Activated CD4-positive, alpha-beta T cell treated with anti-CD3 and anti-CD28 coated beads for 36 hours (primary cell): Measurements from ENCODE around the gene RAB1B. TPM values are rescaled to one million over a fixed set of nuclear protein-coding genes. Genes with fewer than 3 reads are reported as not detected.

Experiments
- ATAC-seq: fragments of 200-7000 bp; cut with Tn5 transposase; one replicate; pipeline ENCODE4 v1.10.0; 2021; ENCODE audit warnings: mild to moderate bottlenecking, moderate library complexity
- CTCF ChIA-PET: fragments of 350-600 bp; sonication (Branson Sonifier 250); formaldehyde crosslinking; loops from one replicate; lab custom pipeline; 2021; ENCODE audit warnings: antibody characterized with exemption; lab: Charles Lee
- POLR2A ChIA-PET: fragments of 350-600 bp; sonication (Branson Sonifier 250); formaldehyde crosslinking; loops from one replicate; lab custom pipeline; 2021; ENCODE audit warnings: antibody characterized with exemption, inconsistent platforms; lab: Charles Lee
- DNase-seq: peaks from one replicate; pipeline ENCODE4 v3.0.0-alpha.2; 2020
- H3K27ac Mint-ChIP-seq: one replicate; pipeline ENCODE4 v1.8.0; 2021; ENCODE audit warnings: mixed read lengths
- H3K27me3 Mint-ChIP-seq: one replicate; pipeline ENCODE4 v1.8.0; 2021; ENCODE audit warnings: mixed read lengths
- H3K36me3 Mint-ChIP-seq: one replicate; pipeline ENCODE4 v1.8.0; 2021; ENCODE audit warnings: low read depth, mixed read lengths
- H3K4me1 Mint-ChIP-seq: one replicate; pipeline ENCODE4 v1.8.0; 2021; ENCODE audit warnings: mixed read lengths
- H3K4me3 Mint-ChIP-seq: one replicate; pipeline ENCODE4 v1.8.0; 2021; ENCODE audit warnings: mild to moderate bottlenecking, moderate library complexity, mixed read lengths
- H3K9me3 Mint-ChIP-seq: one replicate; pipeline ENCODE4 v1.8.0; 2021; ENCODE audit warnings: low read depth, mixed read lengths
- intact Hi-C, 2 experiments: fragments of 100-400 bp; cut with DNase I in 1 of 2; cut with micrococcal nuclease in 1 of 2; formaldehyde crosslinking; loops; one replicate each; pipeline versions ENCODE4 v1.14.2 to v1.15.1; 2022 to 2024; cut with DNase I, micrococcal nuclease
- total RNA-seq, 2 experiments: library from RNA; stranded (reverse); gene quantifications; one replicate each; pipeline ENCODE4 v1.2.3, GENCODE V29; 2021

The RAB1B gene
- total RNA-seq, 2 experiments from 2014 or later: 114 to 147 TPM

GRCh38 chr11:66226101-66226500 is 42.3 kb upstream of the RAB1B start:
- CTCF ChIA-PET: interaction anchor here (1.5 kb wide), 1 partner anchor 56 kb away, joined by 9 read pairs; no protein-coding TSS in a partner anchor
- H3K4me3 Mint-ChIP-seq: no peak overlapping the region
- no peaks in the 10 kb centered on the region for H3K27me3 Mint-ChIP-seq
- intact Hi-C loops: no loop called here
- POLR2A ChIA-PET: no interaction called here
- DNase-seq: no peak
- H3K36me3 Mint-ChIP-seq: peaks cover 23% of the 10 kb centered on the region
- no peak for ATAC-seq
- H3K27ac Mint-ChIP-seq: peak overlapping the region; percentile 9
- H3K9me3 Mint-ChIP-seq: no peaks in the 10 kb centered on the region
- H3K4me1 Mint-ChIP-seq: peaks cover 18% of the 10 kb centered on the region

- H3K27ac Mint-ChIP-seq: no peak overlapping the region
Observed at GRCh38 chr11:66227700-66228099, 40.7 kb upstream of the RAB1B start.

GRCh38 chr11:66228521-66228920 is 39.9 kb upstream of the RAB1B start:
- no peak overlapping the region for H3K27ac Mint-ChIP-seq
- H3K4me3 Mint-ChIP-seq: no peak overlapping the region
- intact Hi-C loops: no loop called here
- ATAC-seq (no peak), DNase-seq (no peak)
- peaks cover 28% of the 10 kb centered on the region for H3K36me3 Mint-ChIP-seq
- CTCF ChIA-PET: no interaction called here
- H3K4me1 Mint-ChIP-seq: peaks cover 4% of the 10 kb centered on the region
- no peaks in the 10 kb centered on the region for H3K27me3 Mint-ChIP-seq
- no peaks in the 10 kb centered on the region for H3K9me3 Mint-ChIP-seq
- POLR2A ChIA-PET: no interaction called here

More at GRCh38 chr11:66227700-66228099, 40.7 kb upstream of the RAB1B start:
- intact Hi-C loops: no loop called here
- ChIA-PET CTCF (interaction anchor here (1.1 kb wide), 1 partner anchor 13 kb away, joined by 5 read pairs; no protein-coding TSS in a partner anchor), POLR2A (interaction anchor here (0.6 kb wide), 1 partner anchor 99 kb away, joined by 4 read pairs; no protein-coding TSS in a partner anchor)
- ATAC-seq (no peak), DNase-seq (no peak)
- Mint-ChIP-seq H3K4me1 (peaks cover 5% of the 10 kb centered on the region), H3K27me3 (no peaks in the 10 kb centered on the region), H3K9me3 (no peaks in the 10 kb centered on the region), H3K4me3 (no peak overlapping the region), H3K36me3 (peaks cover 21% of the 10 kb centered on the region)

GRCh38 chr11:66230156-66230555 is 38.3 kb upstream of the RAB1B start:
- H3K9me3 Mint-ChIP-seq: no peaks in the 10 kb centered on the region
- intact Hi-C loops: no loop called here

GRCh38 chr11:66230978-66231377 is 37.5 kb upstream of the RAB1B start:
- no peak overlapping the region for H3K27ac Mint-ChIP-seq
- H3K36me3 Mint-ChIP-seq: peaks cover 37% of the 10 kb centered on the region
- ChIA-PET CTCF (interaction anchor here (0.6 kb wide), 1 partner anchor 104 kb away, joined by 3 read pairs; no protein-coding TSS in a partner anchor), POLR2A (no interaction called here)
- no peaks in the 10 kb centered on the region for H3K27me3 Mint-ChIP-seq
- intact Hi-C loops: no loop called here
- H3K4me3 Mint-ChIP-seq: no peak overlapping the region
- peaks cover 3% of the 10 kb centered on the region for H3K4me1 Mint-ChIP-seq
- ATAC-seq (no peak), DNase-seq (no peak)
- no peaks in the 10 kb centered on the region for H3K9me3 Mint-ChIP-seq

More at GRCh38 chr11:66230156-66230555, 38.3 kb upstream of the RAB1B start:
- DNase-seq: no peak
- ATAC-seq: no peak
- Mint-ChIP-seq H3K27me3 (no peaks in the 10 kb centered on the region), H3K4me1 (peaks cover 4% of the 10 kb centered on the region), H3K36me3 (peaks cover 37% of the 10 kb centered on the region), H3K4me3 (no peak overlapping the region), H3K27ac (no peak overlapping the region)
- CTCF ChIA-PET: interaction anchor here (0.7 kb wide), 1 partner anchor 228 kb away, joined by 3 read pairs; the partner anchor contains the start of gene BANF1
- POLR2A ChIA-PET: interaction anchor here (0.6 kb wide), 1 partner anchor 1340 kb away, joined by 3 read pairs; no protein-coding TSS in a partner anchor

GRCh38 chr11:66231561-66231960 is 36.9 kb upstream of the RAB1B start:
- Mint-ChIP-seq H3K27me3 (no peaks in the 10 kb centered on the region), H3K27ac (peak overlapping the region; percentile 2), H3K9me3 (no peaks in the 10 kb centered on the region), H3K4me3 (no peak overlapping the region), H3K36me3 (peaks cover 37% of the 10 kb centered on the region), H3K4me1 (no peaks in the 10 kb centered on the region)
- POLR2A ChIA-PET: no interaction called here
- ATAC-seq: no peak
- no peak for DNase-seq
- intact Hi-C loops: no loop called here
- CTCF ChIA-PET: interaction anchor here (0.6 kb wide), 1 partner anchor 105 kb away, joined by 3 read pairs; no protein-coding TSS in a partner anchor

- Mint-ChIP-seq H3K27ac (peak overlapping the region; percentile 29), H3K27me3 (no peaks in the 10 kb centered on the region), H3K9me3 (no peaks in the 10 kb centered on the region), H3K36me3 (peaks cover 37% of the 10 kb centered on the region), H3K4me3 (no peak overlapping the region), H3K4me1 (no peaks in the 10 kb centered on the region)
- ATAC-seq (no peak), DNase-seq (no peak)
- CTCF ChIA-PET: no interaction called here
- POLR2A ChIA-PET: no interaction called here
- intact Hi-C loops: no loop called here
Observed at GRCh38 chr11:66232769-66233168, 35.7 kb upstream of the RAB1B start.

- no peak overlapping the region for H3K27ac Mint-ChIP-seq
- CTCF ChIA-PET: interaction anchor here (0.6 kb wide), 1 partner anchor 54 kb away, joined by 3 read pairs; no protein-coding TSS in a partner anchor
Observed at GRCh38 chr11:66233301-66233700, 35.1 kb upstream of the RAB1B start.

GRCh38 chr11:66235141-66235540 is 33.3 kb upstream of the RAB1B start:
- Mint-ChIP-seq H3K4me1 (no peaks in the 10 kb centered on the region), H3K27ac (no peak overlapping the region), H3K36me3 (peaks cover 31% of the 10 kb centered on the region), H3K27me3 (no peaks in the 10 kb centered on the region), H3K9me3 (no peaks in the 10 kb centered on the region), H3K4me3 (no peak overlapping the region)
- ChIA-PET POLR2A (no interaction called here), CTCF (interaction anchor here (0.6 to 1.1 kb wide), 3 partner anchors 26 to 764 kb away, joined by 3 to 4 read pairs (median 3); no protein-coding TSS in a partner anchor)
- ATAC-seq (no peak), DNase-seq (no peak)
- intact Hi-C loops: no loop called here

More at GRCh38 chr11:66233301-66233700, 35.1 kb upstream of the RAB1B start:
- Mint-ChIP-seq H3K36me3 (peaks cover 34% of the 10 kb centered on the region), H3K27me3 (no peaks in the 10 kb centered on the region), H3K9me3 (no peaks in the 10 kb centered on the region), H3K4me3 (no peak overlapping the region), H3K4me1 (no peaks in the 10 kb centered on the region)
- intact Hi-C loops: no loop called here
- DNase-seq (no peak), ATAC-seq (no peak)
- POLR2A ChIA-PET: no interaction called here

- H3K9me3 Mint-ChIP-seq: no peaks in the 10 kb centered on the region
- ATAC-seq (no peak), DNase-seq (no peak)
- H3K36me3 Mint-ChIP-seq: peaks cover 20% of the 10 kb centered on the region
- H3K27ac Mint-ChIP-seq: no peak overlapping the region
- no peaks in the 10 kb centered on the region for H3K4me1 Mint-ChIP-seq
- ChIA-PET POLR2A (no interaction called here), CTCF (interaction anchor here (0.7 kb wide), 1 partner anchor 16 kb away, joined by 3 read pairs; no protein-coding TSS in a partner anchor)
- H3K27me3 Mint-ChIP-seq: no peaks in the 10 kb centered on the region
- H3K4me3 Mint-ChIP-seq: no peak overlapping the region
- intact Hi-C loops: no loop called here
Observed at GRCh38 chr11:66237867-66238266, 30.6 kb upstream of the RAB1B start.

- no peaks in the 10 kb centered on the region for H3K4me1 Mint-ChIP-seq
- H3K9me3 Mint-ChIP-seq: no peaks in the 10 kb centered on the region
- H3K27ac Mint-ChIP-seq: no peak overlapping the region
- no peaks in the 10 kb centered on the region for H3K27me3 Mint-ChIP-seq
- H3K36me3 Mint-ChIP-seq: peaks cover 14% of the 10 kb centered on the region
- DNase-seq: no peak
- ChIA-PET CTCF (no interaction called here), POLR2A (interaction anchor here (0.6 kb wide), 1 partner anchor 184 kb away, joined by 5 read pairs; no protein-coding TSS in a partner anchor)
- ATAC-seq: no peak
- intact Hi-C loops: no loop called here
- no peak overlapping the region for H3K4me3 Mint-ChIP-seq
Observed at GRCh38 chr11:66238786-66239413, 29.5 kb upstream of the RAB1B start.

- Mint-ChIP-seq H3K27ac (no peak overlapping the region), H3K9me3 (no peaks in the 10 kb centered on the region), H3K4me1 (no peaks in the 10 kb centered on the region), H3K4me3 (no peak overlapping the region), H3K27me3 (no peaks in the 10 kb centered on the region), H3K36me3 (peaks cover 10% of the 10 kb centered on the region)
- DNase-seq: no peak
- no peak for ATAC-seq
- ChIA-PET POLR2A (no interaction called here), CTCF (interaction anchor here (0.7 kb wide), 1 partner anchor 100 kb away, joined by 3 read pairs; no protein-coding TSS in a partner anchor)
- intact Hi-C loops: no loop called here
Observed at GRCh38 chr11:66239511-66239910, 28.9 kb upstream of the RAB1B start.
